ENCODE measurements around the gene RGS8. TPM values are rescaled to one million over a fixed set of nuclear protein-coding genes. Genes with fewer than 3 reads are reported as not detected.

RGS8 gene
- total and polyA plus RNA-seq, 2 donors (not counting 1 experiment from before 2014, with no cell fraction given) = not detected

- ChIA-PET POLR2A (no interaction called here), CTCF (interaction anchor here (0.8 to 1.1 kb wide), 2 partner anchors 54 to 119 kb away, joined by 3 to 4 read pairs; no protein-coding TSS in a partner anchor)
- H3K9me3 Mint-ChIP-seq (ENCODE audit: insufficient read depth) = no peaks in the 10 kb centered on the region
- ATAC-seq (ENCODE audit: low read depth) (no peak), DNase-seq (no peak)
- no peak overlapping the region for H3K4me3 Mint-ChIP-seq
- no peak overlapping the region for H3K9ac ChIP-seq (ENCODE audit: low read length)
- no peak overlapping the region for H2AFZ ChIP-seq (ENCODE audit: insufficient read depth, low read depth, low read length, poor library complexity, severe bottlenecking)
- no peaks in the 10 kb centered on the region for H3K9me3 ChIP-seq (ENCODE audit: control extremely low read depth in 1 of 3, control insufficient read depth in 2 of 3, insufficient read depth in 1 of 3, low read length in 2 of 3)
- no peak overlapping the region for H3K4me2 ChIP-seq (replicated peaks; ENCODE audit: low read depth, low read length, poor library complexity, severe bottlenecking)
- H3K36me3 ChIP-seq (replicated peaks in 1 of 2; ENCODE audit: control extremely low read depth in 1 of 2, control insufficient read depth in 1 of 2, extremely low read depth in 1 of 2, insufficient read depth in 2 of 2, low read length in 1 of 2) = no peaks in the 10 kb centered on the region
- no peaks in the 10 kb centered on the region for H3K27me3 ChIP-seq (replicated peaks in 1 of 4; ENCODE audit: control extremely low read depth in 1 of 4, control insufficient read depth in 3 of 4, insufficient read depth in 4 of 4, low read length in 3 of 4)
- peaks cover 15% of the 10 kb centered on the region for H3K4me1 Mint-ChIP-seq
- H3K4me1 ChIP-seq (ENCODE audit: control insufficient read depth in 2 of 2, insufficient read depth in 2 of 2, low read length in 2 of 2) = peaks cover 11 to 15% of the 10 kb centered on the region in 2 donors
- H4K20me1 ChIP-seq (ENCODE audit: control insufficient read depth, insufficient read depth, low read length, poor library complexity, severe bottlenecking) = no peaks in the 10 kb centered on the region
- no peak for TF ChIP-seq EZH2 (IDR thresholded peaks at IDR 0.05; ENCODE audit: borderline replicate concordance, insufficient read depth, low read depth, low read length, poor library complexity, severe bottlenecking)
- TF ChIP-seq, protein P1, sequence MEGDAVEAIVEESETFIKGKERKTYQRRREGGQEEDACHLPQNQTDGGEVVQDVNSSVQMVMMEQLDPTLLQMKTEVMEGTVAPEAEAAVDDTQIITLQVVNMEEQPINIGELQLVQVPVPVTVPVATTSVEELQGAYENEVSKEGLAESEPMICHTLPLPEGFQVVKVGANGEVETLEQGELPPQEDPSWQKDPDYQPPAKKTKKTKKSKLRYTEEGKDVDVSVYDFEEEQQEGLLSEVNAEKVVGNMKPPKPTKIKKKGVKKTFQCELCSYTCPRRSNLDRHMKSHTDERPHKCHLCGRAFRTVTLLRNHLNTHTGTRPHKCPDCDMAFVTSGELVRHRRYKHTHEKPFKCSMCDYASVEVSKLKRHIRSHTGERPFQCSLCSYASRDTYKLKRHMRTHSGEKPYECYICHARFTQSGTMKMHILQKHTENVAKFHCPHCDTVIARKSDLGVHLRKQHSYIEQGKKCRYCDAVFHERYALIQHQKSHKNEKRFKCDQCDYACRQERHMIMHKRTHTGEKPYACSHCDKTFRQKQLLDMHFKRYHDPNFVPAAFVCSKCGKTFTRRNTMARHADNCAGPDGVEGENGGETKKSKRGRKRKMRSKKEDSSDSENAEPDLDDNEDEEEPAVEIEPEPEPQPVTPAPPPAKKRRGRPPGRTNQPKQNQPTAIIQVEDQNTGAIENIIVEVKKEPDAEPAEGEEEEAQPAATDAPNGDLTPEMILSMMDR (IDR thresholded peaks at IDR 0.05) = no peak
- no peak overlapping the region for H3K4me3 ChIP-seq (ENCODE audit: control extremely low read depth in 1 of 5, extremely low read depth in 1 of 5, insufficient read depth in 1 of 5, low read depth in 2 of 5, low read length in 4 of 5)
- no peaks in the 10 kb centered on the region for H3K79me2 ChIP-seq (ENCODE audit: control insufficient read depth, insufficient read depth, low read length)
- no peaks in the 10 kb centered on the region for H3K27me3 Mint-ChIP-seq
- intact Hi-C loops (cut with micrococcal nuclease) = no loop called here
- H3K27ac Mint-ChIP-seq = no peak overlapping the region
- H3K27ac ChIP-seq (ENCODE audit: low read length in 2 of 2) = no peak overlapping the region
- 89% methylated on average over 1 of the region's 2 CpGs for WGBS (ENCODE audit: insufficient coverage)
Observed at GRCh38 chr1:182720463-182720862, 36.1 kb upstream of the RGS8 start.

- H3K4me1 Mint-ChIP-seq = peaks cover 15% of the 10 kb centered on the region
- Histone ChIP-seq H3K79me2 (ENCODE audit: control insufficient read depth, insufficient read depth, low read length) (no peaks in the 10 kb centered on the region), H3K4me1 (ENCODE audit: control insufficient read depth in 2 of 2, insufficient read depth in 2 of 2, low read length in 2 of 2) (peaks cover 11 to 15% of the 10 kb centered on the region in 2 donors), H3K4me2 (replicated peaks; ENCODE audit: low read depth, low read length, poor library complexity, severe bottlenecking) (no peak overlapping the region), H3K27ac (ENCODE audit: low read length in 2 of 2) (no peak overlapping the region), H3K27me3 (replicated peaks in 1 of 4; ENCODE audit: control extremely low read depth in 1 of 4, control insufficient read depth in 3 of 4, insufficient read depth in 4 of 4, low read length in 3 of 4) (no peaks in the 10 kb centered on the region), H3K9ac (ENCODE audit: low read length) (no peak overlapping the region), H4K20me1 (ENCODE audit: control insufficient read depth, insufficient read depth, low read length, poor library complexity, severe bottlenecking) (no peaks in the 10 kb centered on the region), H2AFZ (ENCODE audit: insufficient read depth, low read depth, low read length, poor library complexity, severe bottlenecking) (no peak overlapping the region), H3K36me3 (replicated peaks in 1 of 2; ENCODE audit: control extremely low read depth in 1 of 2, control insufficient read depth in 1 of 2, extremely low read depth in 1 of 2, insufficient read depth in 2 of 2, low read length in 1 of 2) (no peaks in the 10 kb centered on the region), H3K4me3 (ENCODE audit: control extremely low read depth in 1 of 5, extremely low read depth in 1 of 5, insufficient read depth in 1 of 5, low read depth in 2 of 5, low read length in 4 of 5) (no peak overlapping the region), H3K9me3 (ENCODE audit: control extremely low read depth in 1 of 3, control insufficient read depth in 2 of 3, insufficient read depth in 1 of 3, low read length in 2 of 3) (no peaks in the 10 kb centered on the region)
- no peaks in the 10 kb centered on the region for H3K9me3 Mint-ChIP-seq (ENCODE audit: insufficient read depth)
- ChIA-PET POLR2A (no interaction called here), CTCF (interaction anchor here (0.8 to 1.1 kb wide), 2 partner anchors 53 to 118 kb away, joined by 3 to 4 read pairs; no protein-coding TSS in a partner anchor)
- H3K27me3 Mint-ChIP-seq = no peaks in the 10 kb centered on the region
- no peak overlapping the region for H3K27ac Mint-ChIP-seq
- intact Hi-C loops (cut with micrococcal nuclease) = no loop called here
- no peak for TF ChIP-seq EZH2 (IDR thresholded peaks at IDR 0.05; ENCODE audit: borderline replicate concordance, insufficient read depth, low read depth, low read length, poor library complexity, severe bottlenecking)
- WGBS (ENCODE audit: insufficient coverage) = 100% methylated on average over 2 of the region's 4 CpGs
- DNase-seq = no peak
- ATAC-seq (ENCODE audit: low read depth) = no peak
- no peak overlapping the region for H3K4me3 Mint-ChIP-seq
Observed at GRCh38 chr1:182719553-182719952, 35.2 kb upstream of the RGS8 start.
